ENCODE results near the gene SRRM5. TPM values are rescaled to one million over a fixed set of nuclear protein-coding genes. Genes with fewer than 3 reads are reported as not detected.
A peak's percentile ranks its signal among the peaks of the same experiment; 100 is the strongest.
"Not testable (repeated sequence)": the region's sequence is repeated elsewhere in the genome, so short reads cannot be mapped to it uniquely, and the experiment has no call there.

SRRM5 gene
- total RNA-seq, 2 experiments from 2014 or later = 0.41 to 0.54 TPM

DNA sequence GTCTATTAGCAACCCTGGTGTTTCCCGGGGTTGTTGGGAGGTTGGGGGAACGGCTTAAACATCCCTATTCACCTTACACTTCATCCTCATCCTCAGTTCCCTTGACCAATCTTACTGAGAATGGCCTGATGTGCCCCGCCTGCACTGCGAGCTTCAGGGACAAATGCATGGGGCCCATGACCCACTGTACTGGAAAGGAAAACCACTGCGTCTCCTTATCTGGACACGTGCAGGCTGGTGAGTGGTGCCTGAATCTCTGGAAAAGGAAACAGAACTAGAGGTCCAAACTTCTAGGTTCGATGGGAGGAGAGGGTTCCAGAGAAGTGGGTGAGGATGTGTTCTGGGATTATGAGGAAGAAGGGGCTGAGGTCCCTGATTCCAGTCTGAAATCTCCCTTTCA, 30.4 kb upstream of the SRRM5 start:
- peaks cover 23% of the 10 kb centered on the region for H3K4me1 Mint-ChIP-seq (ENCODE audit: low read depth)

DNA sequence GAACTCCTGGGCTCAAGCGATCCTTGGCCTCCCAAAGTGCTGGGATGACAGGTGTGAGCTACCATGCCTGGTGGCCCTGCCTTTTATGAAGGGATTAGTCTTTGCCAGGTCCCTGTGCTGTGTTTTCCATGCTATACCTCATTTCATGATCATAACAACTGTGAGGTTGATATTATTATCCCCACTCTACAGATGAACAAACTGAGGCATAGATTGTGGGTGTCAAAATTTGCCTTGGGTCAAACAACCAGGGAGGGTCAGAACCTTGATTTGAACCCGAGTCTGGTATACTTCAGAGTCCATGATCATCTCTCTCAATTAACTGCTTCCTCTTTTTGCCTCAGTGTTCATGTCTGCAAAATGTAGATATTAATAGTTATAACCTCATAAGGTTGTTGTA, 29.4 kb upstream of the SRRM5 start:
- intact Hi-C loops (cut with micrococcal nuclease) = no loop called here
- no peak for DNase-seq
- no peak for ATAC-seq
- peaks cover 9% of the 10 kb centered on the region for H3K36me3 Mint-ChIP-seq (ENCODE audit: low read depth)
- peaks cover 20% of the 10 kb centered on the region for H3K4me1 Mint-ChIP-seq (ENCODE audit: low read depth)
- ChIA-PET POLR2A (interaction anchor here (0.6 kb wide), 1 partner anchor 26 kb away, joined by 3 read pairs; no protein-coding TSS in a partner anchor), CTCF (interaction anchor here (1.5 to 2.1 kb wide), 2 partner anchors 12 to 28 kb away, joined by 5 to 7 read pairs; no protein-coding TSS in a partner anchor)
- H3K27ac Mint-ChIP-seq = no peak overlapping the region
- H3K4me3 Mint-ChIP-seq = no peak overlapping the region
- TF ChIP-seq CTCF (IDR thresholded peaks at IDR 0.05) = no peak
- H3K9me3 Mint-ChIP-seq = no peaks in the 10 kb centered on the region
- H3K27me3 Mint-ChIP-seq = no peaks in the 10 kb centered on the region

More for the DNA sequence above, 30.4 kb upstream of the SRRM5 start:
- POLR2A ChIA-PET = interaction anchor here (2.0 kb wide), 1 partner anchor 16 kb away, joined by 10 read pairs; the partner anchor contains the start of genes IRGQ and ZNF576
- Mint-ChIP-seq H3K27ac (peak overlapping the region; percentile 88), H3K27me3 (no peaks in the 10 kb centered on the region), H3K9me3 (no peaks in the 10 kb centered on the region), H3K36me3 (ENCODE audit: low read depth) (peaks cover 9% of the 10 kb centered on the region), H3K4me3 (peak overlapping the region; percentile 94)
- intact Hi-C loops (cut with micrococcal nuclease) = no loop called here
- no peak for TF ChIP-seq CTCF (IDR thresholded peaks at IDR 0.05)
- DNase-seq (no peak), ATAC-seq (no peak)
- CTCF ChIA-PET = interaction anchor here (0.9 to 2.5 kb wide), 2 partner anchors 13 to 26 kb away, joined by 5 to 11 read pairs; no protein-coding TSS in a partner anchor

DNA sequence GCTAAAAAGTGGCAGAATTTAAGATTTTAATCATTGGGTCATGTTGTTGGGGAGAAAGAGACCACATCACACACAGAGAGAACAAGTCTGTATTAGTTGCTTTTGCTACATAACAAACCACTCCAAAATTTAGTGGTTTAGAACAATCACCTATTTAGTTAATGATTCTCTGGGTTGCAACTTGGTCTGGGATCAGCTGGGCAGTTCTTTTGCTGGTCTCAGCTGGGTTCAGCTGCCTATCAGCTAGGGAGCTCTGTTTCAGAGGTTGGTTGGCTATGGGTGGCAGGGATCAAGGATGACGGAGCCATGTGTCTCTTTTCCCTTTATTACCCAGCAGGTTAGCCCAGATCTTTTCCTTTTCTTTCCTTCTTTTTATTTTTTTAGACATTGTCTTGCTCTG, 27.4 kb upstream of the SRRM5 start:
- ChIA-PET POLR2A (interaction anchor here (0.7 to 1.6 kb wide), 2 partner anchors 12 to 28 kb away, joined by 3 to 4 read pairs; partner anchors contain the start of gene ZNF576), CTCF (interaction anchor here (0.6 to 3.5 kb wide), 5 partner anchors 10 to 84 kb away, joined by 3 to 26 read pairs (median 3); no protein-coding TSS in a partner anchor)
- no peak for ATAC-seq
- peak overlapping the region; percentile 35 for H3K27ac Mint-ChIP-seq
- intact Hi-C loops (cut with micrococcal nuclease) = no loop called here
- H3K36me3 Mint-ChIP-seq (ENCODE audit: low read depth) = peaks cover 12% of the 10 kb centered on the region
- H3K9me3 Mint-ChIP-seq = no peaks in the 10 kb centered on the region
- DNase-seq = no peak
- H3K4me1 Mint-ChIP-seq (ENCODE audit: low read depth) = peaks cover 12% of the 10 kb centered on the region
- no peak for TF ChIP-seq CTCF (IDR thresholded peaks at IDR 0.05)
- no peaks in the 10 kb centered on the region for H3K27me3 Mint-ChIP-seq
- no peak overlapping the region for H3K4me3 Mint-ChIP-seq

GRCh38 chr19:43586346-43586745, 25.5 kb upstream of the SRRM5 start:
- Mint-ChIP-seq H3K4me1 (ENCODE audit: low read depth) (peaks cover 10% of the 10 kb centered on the region), H3K27ac (no peak overlapping the region), H3K4me3 (no peak overlapping the region), H3K36me3 (ENCODE audit: low read depth) (peaks cover 20% of the 10 kb centered on the region), H3K9me3 (no peaks in the 10 kb centered on the region), H3K27me3 (no peaks in the 10 kb centered on the region)
- ATAC-seq (no peak), DNase-seq (no peak)
- ChIA-PET CTCF (interaction anchor here (0.6 to 12.2 kb wide), 3 partner anchors 8 to 159 kb away, joined by 3 to 188 read pairs (median 26); no protein-coding TSS in a partner anchor), POLR2A (no interaction called here)
- intact Hi-C loops (cut with micrococcal nuclease) = no loop called here
- no peak for TF ChIP-seq CTCF (IDR thresholded peaks at IDR 0.05)

DNA sequence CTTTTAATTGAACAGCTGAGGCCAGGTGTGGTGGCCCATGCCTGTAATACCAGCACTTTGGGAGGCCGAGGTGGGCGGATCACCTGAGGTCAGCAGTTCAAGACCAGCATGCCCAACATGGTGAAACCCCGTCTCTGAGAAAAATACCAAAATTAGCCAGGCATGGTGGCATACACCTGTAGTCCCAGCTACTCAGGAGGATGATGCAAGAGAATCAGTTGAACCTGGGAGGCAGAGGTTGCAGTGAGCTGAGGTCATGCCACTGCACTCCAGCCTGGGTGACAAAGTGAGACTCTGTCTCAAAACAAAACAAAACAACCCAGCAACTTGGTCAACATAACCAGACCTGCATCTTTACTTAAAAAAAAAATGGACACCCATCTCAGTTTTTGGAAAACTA, 24.9 kb upstream of the SRRM5 start:
- H3K27me3 Mint-ChIP-seq; H3K9me3 Mint-ChIP-seq; H3K4me3 Mint-ChIP-seq; intact Hi-C loops (cut with micrococcal nuclease); H3K27ac Mint-ChIP-seq; ATAC-seq; DNase-seq: not testable (repeated sequence)
- Mint-ChIP-seq H3K36me3 (ENCODE audit: low read depth) (peaks cover 20% of the 10 kb centered on the region), H3K4me1 (ENCODE audit: low read depth) (peaks cover 10% of the 10 kb centered on the region)
- POLR2A ChIA-PET = interaction anchor here (0.9 kb wide), 1 partner anchor 54 kb away, joined by 3 read pairs; the partner anchor contains the start of gene ZNF575
- CTCF ChIA-PET = interaction anchor here (3.5 to 12.2 kb wide), 2 partner anchors 7 to 31 kb away, joined by 26 to 188 read pairs; no protein-coding TSS in a partner anchor

Data from activated CD8-positive, alpha-beta T cell treated with anti-CD3 and anti-CD28 coated beads for 36 hours (primary cell).